GM21390 (cell line): ENCODE results near the gene MAPK12.

Source experiments
- ATAC-seq: cut with Tn5 transposase; IDR thresholded peaks from one replicate; pipeline ENCODE4 v1.9.1; 2021; ENCODE audit not compliant: unreplicated experiment

Gene MAPK12

GRCh38 chr22:50236731-50237409 is 24.6 kb downstream of the MAPK12 start:
- no peak for ATAC-seq

GRCh38 chr22:50233223-50233622 is 28.3 kb downstream of the MAPK12 start:
- no peak for ATAC-seq

- no peak for ATAC-seq
Observed at GRCh38 chr22:50232481-50233151, 28.9 kb downstream of the MAPK12 start.

- ATAC-seq, result no peak
Observed at GRCh38 chr22:50229370-50229769, 32.1 kb downstream of the MAPK12 start.

GRCh38 chr22:50228366-50228765 is 33.1 kb downstream of the MAPK12 start:
- ATAC-seq, result no peak

GRCh38 chr22:50227579-50228215 is 33.8 kb downstream of the MAPK12 start:
- no peak for ATAC-seq

- no peak for ATAC-seq
Observed at GRCh38 chr22:50226875-50227165, 34.7 kb downstream of the MAPK12 start.

- ATAC-seq, result no peak
Observed at GRCh38 chr22:50226063-50226874, 35.2 kb downstream of the MAPK12 start.

- no peak for ATAC-seq
Observed at GRCh38 chr22:50225200-50225969, 36.1 kb downstream of the MAPK12 start.

GRCh38 chr22:50224071-50224470 is 37.4 kb downstream of the MAPK12 start:
- no peak for ATAC-seq

- ATAC-seq, result no peak
Observed at GRCh38 chr22:50222508-50222907, 39.0 kb downstream of the MAPK12 start.

GRCh38 chr22:50221410-50222300 is 39.8 kb downstream of the MAPK12 start:
- ATAC-seq, result no peak

GRCh38 chr22:50220603-50221409 is 40.7 kb downstream of the MAPK12 start:
- no peak for ATAC-seq

- no peak for ATAC-seq
Observed at GRCh38 chr22:50219800-50220602, 41.5 kb downstream of the MAPK12 start.

- ATAC-seq, result no peak
Observed at GRCh38 chr22:50218996-50219727, 42.3 kb downstream of the MAPK12 start.

GRCh38 chr22:50218153-50218995 is 43.1 kb downstream of the MAPK12 start:
- ATAC-seq, result no peak
